IPS DF 6.9 (cell line): ENCODE data around the gene TFAP2D.

Experiments used
- DNase-seq: peaks from one replicate; pipeline ENCODE4 v3.0.0-alpha.2; 2013; ENCODE audit warnings: low read depth, low spot score
- H3K27ac ChIP-seq: one replicate; pipeline ENCODE4 v1.5.1; 2013; ENCODE audit warnings: low read length, control low read depth
- H3K27me3 ChIP-seq: 2 replicates; pipeline ENCODE4 v1.6.1; 2013; ENCODE audit warnings: mild to moderate bottlenecking, low read length; ENCODE audit not compliant: control insufficient read depth, insufficient read depth
- H3K36me3 ChIP-seq: 2 replicates; pipeline ENCODE4 v1.6.1; 2013; ENCODE audit warnings: low read length; ENCODE audit not compliant: control insufficient read depth, insufficient read depth
- H3K4me1 ChIP-seq: 2 replicates; pipeline ENCODE4 v1.6.1; 2013; ENCODE audit warnings: low read length; ENCODE audit not compliant: control insufficient read depth, insufficient read depth
- H3K4me3 ChIP-seq: 2 replicates; pipeline ENCODE4 v1.5.1; 2013; ENCODE audit warnings: mild to moderate bottlenecking, low read length
- H3K9me3 ChIP-seq: 2 replicates; pipeline ENCODE4 v1.6.1; 2013; ENCODE audit warnings: low read length, inconsistent platforms; ENCODE audit not compliant: control insufficient read depth, insufficient read depth
- WGBS: extraction: QIAGEN DNeasy Blood & Tissue Kit; methylation state at CpG from one replicate; pipeline ENCODE4 v1.1.7; 2013; ENCODE audit warnings: mixed read lengths, missing lambda C conversion rate; ENCODE audit not compliant: insufficient read length, insufficient coverage; 5-methylcytosine and 5-hydroxymethylcytosine counted together

The TFAP2D gene

DNA sequence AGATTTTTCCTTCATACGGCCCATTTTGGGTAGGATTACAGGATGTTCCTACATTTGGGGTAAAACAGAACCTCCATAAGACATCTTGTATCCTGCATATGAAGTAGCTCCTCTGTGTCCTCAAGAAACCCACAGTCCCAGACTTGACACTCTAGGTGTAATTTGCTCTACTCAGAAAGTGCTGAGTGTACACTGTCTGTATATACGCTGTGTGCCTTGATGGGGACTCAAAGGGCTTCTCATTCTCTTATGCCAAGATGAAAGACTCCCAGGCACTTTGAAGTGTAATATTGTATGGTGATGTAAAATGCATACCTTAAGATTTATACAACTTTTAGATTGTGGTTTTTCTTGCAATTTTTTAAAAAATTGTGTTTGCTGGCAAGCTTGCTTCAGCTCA is 5.2 kb downstream of the TFAP2D start:
- H3K4me1 ChIP-seq = 0 out of 2 replicates have a peak, but pooled peaks cover 3% of the 10 kb centered on the region
- no peak for DNase-seq
- no CpG with 5 or more reads among the region's 2 CpGs for WGBS
- H3K4me3 ChIP-seq = no peak overlapping the region
- peaks cover 87% of the 10 kb centered on the region for H3K27me3 ChIP-seq
- no peaks in the 10 kb centered on the region for H3K9me3 ChIP-seq
- no peaks in the 10 kb centered on the region for H3K36me3 ChIP-seq
- H3K27ac ChIP-seq = no peak overlapping the region

DNA sequence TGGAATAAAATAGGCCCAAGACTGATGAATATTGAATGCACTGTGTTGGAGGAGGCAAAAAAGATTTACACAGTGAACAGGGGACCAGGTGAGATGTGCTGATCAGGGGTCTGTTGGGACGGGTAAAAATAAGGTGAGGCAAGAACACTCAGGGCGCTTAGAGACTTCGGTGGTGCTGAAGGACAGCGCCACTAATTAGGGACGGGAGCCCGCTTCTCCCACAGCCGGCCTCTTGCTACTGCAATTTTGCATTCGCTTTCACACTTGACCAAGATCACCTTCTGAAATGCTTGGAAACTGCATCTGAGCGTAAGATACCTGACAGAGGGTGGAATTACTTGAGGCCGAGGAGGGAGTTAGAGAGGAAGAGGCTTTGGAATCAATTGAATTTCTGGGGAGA is 7.3 kb downstream of the TFAP2D start:
- peaks cover 90% of the 10 kb centered on the region for H3K27me3 ChIP-seq
- WGBS = no CpG with 5 or more reads among the region's 10 CpGs

DNA sequence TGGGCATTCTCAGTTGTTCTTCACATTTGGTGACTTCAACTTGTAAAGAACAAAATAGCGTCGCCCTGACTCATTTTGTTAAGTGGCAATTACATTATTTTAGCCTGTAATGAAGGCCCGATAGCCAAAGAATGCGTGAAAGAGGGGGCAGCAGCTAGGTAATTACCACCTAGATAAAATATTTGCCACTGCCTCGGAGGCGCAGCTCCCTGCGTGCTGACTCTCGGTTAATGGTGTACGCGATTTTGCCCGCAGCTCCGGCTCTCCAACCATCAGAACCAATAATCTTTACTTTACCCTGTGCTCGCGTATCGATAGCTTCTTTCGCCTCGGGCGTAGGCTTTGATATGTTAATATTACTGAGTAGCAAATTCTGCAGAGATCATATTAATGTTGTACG is 8.7 kb downstream of the TFAP2D start:
- no CpG with 5 or more reads among the region's 19 CpGs for WGBS
- peaks cover 2% of the 10 kb centered on the region; the same call in 1 of the 2 replicates for H3K4me1 ChIP-seq
- H3K27ac ChIP-seq = no peak overlapping the region
- no peak for DNase-seq
- no peaks in the 10 kb centered on the region for H3K36me3 ChIP-seq
- H3K9me3 ChIP-seq = no peaks in the 10 kb centered on the region
- no peak overlapping the region for H3K4me3 ChIP-seq
- peaks cover 86% of the 10 kb centered on the region for H3K27me3 ChIP-seq

More for the DNA sequence above, 7.3 kb downstream of the TFAP2D start:
- no peak overlapping the region for H3K27ac ChIP-seq
- no peaks in the 10 kb centered on the region for H3K9me3 ChIP-seq
- no peaks in the 10 kb centered on the region for H3K36me3 ChIP-seq
- no peak for DNase-seq
- peaks cover 3% of the 10 kb centered on the region; the same call in 1 of the 2 replicates for H3K4me1 ChIP-seq
- no peak overlapping the region for H3K4me3 ChIP-seq

DNA sequence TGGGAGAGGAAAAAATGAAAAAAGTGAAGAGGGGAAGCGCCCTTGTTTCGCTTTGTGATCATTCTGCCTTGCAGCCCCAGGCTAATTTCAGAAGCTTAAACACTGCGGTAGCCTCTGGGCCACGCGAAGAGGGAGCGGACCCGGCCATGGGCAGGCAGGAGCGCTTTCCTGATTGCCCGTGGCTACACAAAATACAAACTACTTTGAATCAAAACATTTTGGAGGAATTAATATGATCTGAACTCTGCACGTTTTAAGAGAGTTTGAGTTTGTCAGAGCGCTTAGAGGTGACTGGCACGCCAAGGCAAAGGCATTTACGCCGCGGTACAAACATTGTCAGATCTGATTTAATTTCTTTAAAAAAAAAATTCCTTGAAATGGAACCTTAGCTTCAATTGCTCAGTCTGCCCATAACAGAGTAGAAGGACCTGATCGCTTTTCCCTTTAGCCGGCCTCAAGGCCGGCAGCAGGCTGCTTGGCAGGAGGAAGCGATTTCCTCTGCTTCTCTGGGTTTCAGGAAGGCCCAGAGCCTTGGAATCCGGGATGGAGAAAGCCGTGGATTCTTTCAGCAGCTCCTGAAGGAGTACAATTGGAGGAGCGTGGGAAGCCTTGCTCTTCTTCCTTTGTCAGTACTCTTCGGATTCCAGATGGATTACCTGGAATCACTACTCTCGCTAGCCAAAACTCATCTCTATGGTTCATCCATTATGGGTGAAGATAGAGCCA is 9.7 kb downstream of the TFAP2D start:
- H3K27me3 ChIP-seq = peaks cover 89% of the 10 kb centered on the region
- WGBS = no CpG with 5 or more reads among the region's 24 CpGs
- H3K4me1 ChIP-seq = peaks cover 2% of the 10 kb centered on the region; the same call in 1 of the 2 replicates

DNA sequence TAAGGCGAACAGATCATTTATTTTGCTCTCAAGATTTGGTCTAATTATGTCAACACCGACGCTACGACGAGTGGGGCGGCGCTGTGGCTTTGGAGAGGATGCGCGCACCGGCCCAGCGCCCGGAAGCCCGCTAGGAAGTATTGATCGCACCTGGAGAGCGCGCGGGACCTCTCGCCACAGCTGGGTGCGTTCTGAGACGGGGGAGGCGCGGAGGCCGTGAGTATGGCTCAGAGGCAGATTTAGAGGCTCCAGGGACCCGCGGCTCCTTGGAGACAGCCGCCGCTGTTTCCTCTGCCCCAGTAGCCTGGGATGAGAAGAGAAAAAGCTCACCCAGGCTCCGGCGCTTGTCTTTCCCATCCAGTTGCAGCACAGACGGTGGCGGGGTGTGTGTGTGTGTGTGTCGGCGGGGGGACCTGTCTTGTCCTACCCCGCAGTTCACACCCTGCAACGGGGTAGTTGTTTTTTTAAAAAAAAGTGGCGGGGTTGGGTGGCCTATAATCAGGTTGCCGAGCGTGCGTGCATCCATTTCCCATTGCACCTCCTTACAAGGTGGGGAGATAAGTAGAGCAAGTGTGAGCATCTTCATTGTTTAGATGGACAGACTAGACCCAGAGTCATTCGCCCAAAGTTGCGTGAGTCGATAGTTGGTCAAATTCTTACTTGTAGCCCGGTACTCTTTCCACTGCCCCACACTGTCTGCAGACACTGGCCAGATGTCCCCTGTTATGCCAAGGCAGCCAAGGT is 11.2 kb downstream of the TFAP2D start:
- H3K4me3 ChIP-seq = peak overlapping the region; percentile 8; the same call in 1 of the 2 replicates
- peaks cover 77% of the 10 kb centered on the region for H3K27me3 ChIP-seq
- H3K9me3 ChIP-seq = no peaks in the 10 kb centered on the region
- no peaks in the 10 kb centered on the region for H3K36me3 ChIP-seq
- H3K4me1 ChIP-seq = peaks cover 2% of the 10 kb centered on the region; the same call in 1 of the 2 replicates
- no peak for DNase-seq
- H3K27ac ChIP-seq = no peak overlapping the region
- no CpG with 5 or more reads among the region's 43 CpGs for WGBS

More for the DNA sequence above, 9.7 kb downstream of the TFAP2D start:
- Histone ChIP-seq H3K36me3 (no peaks in the 10 kb centered on the region), H3K4me3 (no peak overlapping the region), H3K27ac (no peak overlapping the region), H3K9me3 (no peaks in the 10 kb centered on the region)
- no peak for DNase-seq

DNA sequence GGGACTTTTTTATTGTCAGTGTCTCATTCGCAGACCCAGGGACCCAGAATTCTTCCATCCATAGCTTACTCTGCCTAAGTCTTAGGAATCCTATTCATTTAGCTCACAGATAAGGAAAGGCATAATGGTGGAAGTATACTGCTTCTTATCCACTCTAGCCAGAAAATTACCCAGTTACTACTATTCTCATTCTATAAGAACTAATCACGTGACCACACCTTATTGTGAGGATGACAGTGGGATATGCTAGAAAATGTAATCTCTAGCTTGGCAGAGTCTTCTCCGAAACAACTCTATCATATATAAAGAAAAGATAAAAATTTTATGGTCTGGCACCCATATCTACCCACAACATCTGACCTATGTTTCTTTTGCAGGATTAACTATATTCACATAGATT is 21.2 kb downstream of the TFAP2D start:
- Histone ChIP-seq H3K9me3 (no peaks in the 10 kb centered on the region), H3K36me3 (no peaks in the 10 kb centered on the region), H3K4me1 (no peaks in the 10 kb centered on the region), H3K27ac (no peak overlapping the region), H3K27me3 (no peaks in the 10 kb centered on the region), H3K4me3 (no peak overlapping the region)
- DNase-seq = no peak
- WGBS = no CpG with 5 or more reads among the region's 3 CpGs

DNA sequence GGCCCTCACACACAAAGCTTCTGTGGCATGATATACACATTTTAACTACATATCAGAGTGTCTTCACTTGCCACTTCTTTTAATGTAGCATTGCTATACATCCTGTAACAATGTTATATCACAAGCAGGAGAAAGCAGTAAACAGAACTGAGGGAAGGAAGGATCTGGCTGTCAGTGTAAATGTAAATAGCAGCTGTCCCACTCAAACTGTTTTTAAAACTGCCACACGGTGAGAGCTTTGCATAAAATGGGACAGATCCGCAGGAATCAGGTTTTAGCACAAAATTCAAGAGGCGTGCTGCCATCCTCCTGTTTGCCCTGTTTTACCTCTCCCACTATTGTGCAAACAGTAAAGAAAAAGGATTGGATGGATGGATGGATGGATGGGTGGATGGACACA is 28.8 kb downstream of the TFAP2D start:
- Histone ChIP-seq H3K36me3 (no peaks in the 10 kb centered on the region), H3K4me3 (no peak overlapping the region), H3K9me3 (no peaks in the 10 kb centered on the region), H3K27ac (no peak overlapping the region), H3K27me3 (no peaks in the 10 kb centered on the region), H3K4me1 (no peaks in the 10 kb centered on the region)
- WGBS = no CpG with 5 or more reads among the region's 3 CpGs
- no peak for DNase-seq

DNA sequence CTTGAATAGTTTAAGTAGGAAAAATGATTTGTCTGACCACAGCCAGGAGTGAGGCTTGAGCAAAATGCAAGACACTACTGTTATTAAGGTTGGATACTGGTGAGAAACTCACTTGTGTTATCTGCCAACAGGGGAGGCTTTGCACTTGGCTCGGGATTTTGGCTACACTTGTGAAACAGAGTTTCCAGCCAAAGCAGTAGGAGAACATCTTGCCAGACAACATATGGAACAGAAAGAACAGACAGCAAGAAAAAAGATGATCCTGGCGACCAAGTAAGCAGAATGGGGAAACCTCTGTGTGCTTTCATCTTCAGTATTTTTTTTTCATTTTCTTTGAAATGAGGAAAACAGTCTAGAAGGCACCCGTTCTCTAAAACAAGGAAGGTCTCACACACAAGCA is 31.6 kb downstream of the TFAP2D start:
- H3K4me1 ChIP-seq = no peaks in the 10 kb centered on the region
- WGBS = no CpG with 5 or more reads among the region's 3 CpGs
- H3K4me3 ChIP-seq = no peak overlapping the region
- no peak for DNase-seq
- no peaks in the 10 kb centered on the region for H3K36me3 ChIP-seq
- H3K27me3 ChIP-seq = no peaks in the 10 kb centered on the region
- no peak overlapping the region for H3K27ac ChIP-seq
- H3K9me3 ChIP-seq = no peaks in the 10 kb centered on the region

DNA sequence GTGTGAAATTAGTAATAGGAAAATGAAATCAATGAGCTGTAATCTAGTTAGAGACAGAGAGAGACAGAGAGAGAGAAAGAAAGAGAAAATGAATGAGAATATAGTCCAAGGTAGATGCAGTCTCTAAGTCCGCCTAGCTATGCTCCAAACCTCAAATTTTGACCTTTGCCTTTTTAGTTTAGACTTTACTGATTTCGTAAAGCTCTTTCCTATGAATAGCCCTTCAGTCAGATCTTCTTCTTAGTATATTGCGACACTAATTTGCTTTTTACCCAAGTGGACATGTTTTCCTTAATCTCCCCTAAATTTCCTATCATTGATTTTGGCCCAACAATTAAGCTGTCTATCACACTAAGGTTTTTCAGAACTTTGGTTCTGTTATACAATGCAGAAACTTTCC is 49.5 kb downstream of the TFAP2D start:
- no peaks in the 10 kb centered on the region for H3K36me3 ChIP-seq
- no peaks in the 10 kb centered on the region for H3K27me3 ChIP-seq
- H3K4me1 ChIP-seq = peaks cover 3% of the 10 kb centered on the region; the same call in 1 of the 2 replicates
- no CpG with 5 or more reads among the region's 3 CpGs for WGBS
- H3K4me3 ChIP-seq = no peak overlapping the region
- no peak for DNase-seq
- H3K9me3 ChIP-seq = no peaks in the 10 kb centered on the region
- no peak overlapping the region for H3K27ac ChIP-seq

DNA sequence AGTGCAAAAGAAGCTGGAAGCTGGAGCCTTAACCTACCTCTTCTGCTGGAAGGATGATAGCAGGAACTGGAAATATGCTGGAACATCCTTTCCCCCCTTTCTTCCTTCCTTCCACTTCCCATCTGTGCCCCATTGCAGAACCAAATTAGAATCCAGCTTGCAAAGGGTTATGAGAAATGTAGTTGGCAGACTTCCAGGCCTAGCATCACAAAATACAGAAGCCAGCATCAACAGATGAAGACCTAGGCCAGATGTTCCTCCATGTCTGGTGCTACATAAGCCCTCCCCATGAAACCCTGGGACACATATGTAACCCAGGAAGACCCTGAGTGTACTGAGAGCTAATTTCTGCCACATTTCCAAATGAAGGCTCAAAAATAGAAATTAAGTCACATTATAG is 65.4 kb downstream of the TFAP2D start:
- H3K4me3 ChIP-seq = no peak overlapping the region
- DNase-seq = no peak
- no peak overlapping the region for H3K27ac ChIP-seq
- H3K27me3 ChIP-seq = no peaks in the 10 kb centered on the region
- no peaks in the 10 kb centered on the region for H3K4me1 ChIP-seq
- no peaks in the 10 kb centered on the region for H3K36me3 ChIP-seq
- no peaks in the 10 kb centered on the region for H3K9me3 ChIP-seq
